Stimulated activated CD4-positive, alpha-beta T cell treated with anti-CD3 and anti-CD28 coated beads, Interleukin-12 subunit alpha, Interleukin-12 subunit beta, amount 100 ng/mL, for 4 hours (primary cell): ENCODE data around the gene P2RX7.
"Not testable (repeated sequence)": the region's sequence is repeated elsewhere in the genome, so short reads cannot be mapped to it uniquely, and the experiment has no call there.

Experiments
- DNase-seq: peaks from one replicate; pipeline ENCODE4 v3.0.0-alpha.2; 2020

The P2RX7 gene

GRCh38 chr12:121176826-121177529 lies 44.3 kb downstream of the P2RX7 start:
- DNase-seq: no peak

GRCh38 chr12:121181181-121181580 lies 48.5 kb downstream of the P2RX7 start:
- no peak for DNase-seq

GRCh38 chr12:121182222-121182893 lies 49.7 kb downstream of the P2RX7 start:
- no peak for DNase-seq

- no peak for DNase-seq
Measured at GRCh38 chr12:121184425-121184824, 51.7 kb downstream of the P2RX7 start.

- no peak for DNase-seq
Measured at GRCh38 chr12:121184984-121185889, 52.6 kb downstream of the P2RX7 start.

GRCh38 chr12:121186826-121187225 lies 54.1 kb downstream of the P2RX7 start:
- DNase-seq: no peak

GRCh38 chr12:121187501-121187900 lies 54.8 kb downstream of the P2RX7 start:
- no peak for DNase-seq

GRCh38 chr12:121188227-121188626 lies 55.6 kb downstream of the P2RX7 start:
- DNase-seq: no peak

- no peak for DNase-seq
Measured at GRCh38 chr12:121189131-121189530, 56.5 kb downstream of the P2RX7 start.

- no peak for DNase-seq
Measured at GRCh38 chr12:121189619-121190155, 57.0 kb downstream of the P2RX7 start.

GRCh38 chr12:121190523-121191031 lies 57.9 kb downstream of the P2RX7 start:
- no peak for DNase-seq

GRCh38 chr12:121191151-121191550 lies 58.5 kb downstream of the P2RX7 start:
- no peak for DNase-seq

- no peak for DNase-seq
Measured at GRCh38 chr12:121196902-121197301, 64.2 kb downstream of the P2RX7 start.

GRCh38 chr12:121198949-121199348 lies 66.3 kb downstream of the P2RX7 start:
- no peak for DNase-seq

- DNase-seq: not testable (repeated sequence)
Measured at GRCh38 chr12:121201140-121201539, 68.5 kb downstream of the P2RX7 start.

GRCh38 chr12:121202407-121203355 lies 70.0 kb downstream of the P2RX7 start:
- no peak for DNase-seq

GRCh38 chr12:121203482-121203881 lies 70.8 kb downstream of the P2RX7 start:
- no peak for DNase-seq

- DNase-seq: no peak
Measured at GRCh38 chr12:121205491-121205890, 72.8 kb downstream of the P2RX7 start.

- not testable (repeated sequence) for DNase-seq
Measured at GRCh38 chr12:121208571-121208970, 75.9 kb downstream of the P2RX7 start.

GRCh38 chr12:121209221-121209620 lies 76.5 kb downstream of the P2RX7 start:
- no peak for DNase-seq

- DNase-seq: peak; percentile 83
Measured at GRCh38 chr12:121209624-121210572, 77.2 kb downstream of the P2RX7 start, which contains the start of gene P2RX4. Gene P2RX4, plus strand, starts transcription at chr12:121210129. Its CDS starts 36 bp downstream, at chr12:121210165.
